GM12878 (cell line): ENCODE data around the gene RBBP4. TPM values are rescaled to one million over a fixed set of nuclear protein-coding genes. Genes with fewer than 3 reads are reported as not detected.

Experiments
- ATAC-seq: fragments of 200-7000 bp; cut with Tn5 transposase; 3 replicates; pipeline ENCODE4 v1.9.1; 2020; ENCODE audit warnings: mild to moderate bottlenecking, moderate library complexity
- BruUV-seq: library from RNA; stranded (reverse); fragments of 400-500 nt; replicated peaks from 2 replicates; lab custom pipeline; 2021; lab: Mats Ljungman, UMichigan
- CTCF ChIA-PET: fragments of 300-600 bp; sonication (Branson Sonifier 250); formaldehyde crosslinking; extraction: SDS; loops from one replicate; lab custom pipeline; 2021; ENCODE audit warnings: inconsistent platforms; lab: Yijun Ruan, JAX
- POLR2A ChIA-PET: fragments of 350-600 bp; formaldehyde crosslinking; extraction: SDS; loops from one replicate; lab custom pipeline; 2021; ENCODE audit warnings: inconsistent platforms; lab: Charles Lee
- RAD21 ChIA-PET: fragments of 300-600 bp; sonication (Branson Sonifier 250); formaldehyde crosslinking; loops from one replicate; lab custom pipeline; 2023; ENCODE audit warnings: antibody characterized with exemption; ENCODE audit not compliant: unreplicated experiment; lab: Charles Lee
- SMC1A ChIA-PET: fragments of 300-600 bp; sonication (Branson Sonifier 250); formaldehyde crosslinking; loops from one replicate; lab custom pipeline; 2023; ENCODE audit not compliant: unreplicated experiment, uncharacterized antibody; lab: Charles Lee
- DNase-seq: peaks from one replicate; pipeline ENCODE4 v3.0.0-alpha.2; 2011; ENCODE audit warnings: low read depth, low spot score
- FAIRE-seq: peaks from 3 replicates; lab custom pipeline; 2011; peaks lifted over from hg19 to GRCh38; lab: Jason Lieb, UNC
- H2AFZ ChIP-seq: 2 replicates; pipeline ENCODE4 v1.6.0; 2011; ENCODE audit warnings: low read depth, low read length, control low read depth; ENCODE audit not compliant: control insufficient read depth
- H3K27ac ChIP-seq: 2 replicates; pipeline ENCODE4 v1.5.1; 2011; ENCODE audit warnings: control low read depth; ENCODE audit not compliant: control insufficient read depth, insufficient read depth
- H3K27me3 ChIP-seq, 2 experiments: replicated peaks in 1 of 2; 2 replicates each; pipeline versions ENCODE4 v1.6.0 to v1.6.1; 2011; ENCODE audit warnings: low read length in 1 of 2; ENCODE audit not compliant: control insufficient read depth in 2 of 2, insufficient read depth in 2 of 2
- H3K36me3 ChIP-seq, 2 experiments: 2 replicates each; pipeline ENCODE4 v1.5.1; 2011; ENCODE audit warnings: low read length in 1 of 2; ENCODE audit not compliant: control insufficient read depth in 2 of 2, insufficient read depth in 2 of 2
- H3K4me1 ChIP-seq: 2 replicates; pipeline ENCODE4 v1.6.1; 2011; ENCODE audit warnings: mild to moderate bottlenecking, low read length, moderate library complexity, mixed read lengths; ENCODE audit not compliant: control insufficient read depth, insufficient read depth
- H3K4me2 ChIP-seq: 2 replicates; pipeline ENCODE4 v1.6.0; 2011; ENCODE audit warnings: control low read depth; ENCODE audit not compliant: control insufficient read depth, insufficient read depth
- H3K4me3 ChIP-seq: fragments of 200-600 bp; sonication (generic); 2 replicates; pipeline ENCODE4 v1.5.1; 2016
- H3K79me2 ChIP-seq: 2 replicates; pipeline ENCODE4 v1.6.0; 2011; ENCODE audit warnings: low read length; ENCODE audit not compliant: control insufficient read depth, insufficient read depth
- H3K9ac ChIP-seq: 2 replicates; pipeline ENCODE4 v1.8.0; 2011; ENCODE audit warnings: low read length, control low read depth, mixed read lengths; ENCODE audit not compliant: control insufficient read depth, insufficient read depth
- H3K9me3 ChIP-seq: replicated peaks from 3 replicates; pipeline ENCODE4 v1.5.1; 2011; ENCODE audit warnings: mild to moderate bottlenecking, low read length; ENCODE audit not compliant: control insufficient read depth, insufficient read depth
- H4K20me1 ChIP-seq: 2 replicates; pipeline ENCODE4 v1.6.0; 2011; ENCODE audit not compliant: control insufficient read depth, insufficient read depth
- CHD4 ChIP-seq: fragments of 200-600 bp; sonication (generic); IDR thresholded peaks from 2 replicates; pipeline ENCODE4 v1.6.1; 2016; ENCODE audit warnings: mild to moderate bottlenecking
- HDAC6 ChIP-seq: fragments of 200-600 bp; sonication (generic); IDR thresholded peaks from one replicate; pipeline ENCODE4 v1.8.0; 2017; ENCODE audit warnings: antibody characterized with exemption; ENCODE audit not compliant: unreplicated experiment
- POU2F2 ChIP-seq: IDR thresholded peaks from 3 replicates; pipeline ENCODE4 v1.6.1; 2011; ENCODE audit warnings: low read depth, mild to moderate bottlenecking, low read length, borderline replicate concordance
- RUNX3 ChIP-seq: IDR thresholded peaks from 2 replicates; pipeline ENCODE4 v1.6.1; 2012; ENCODE audit warnings: low read length, inconsistent platforms
- WGBS: methylation state at CpG from one replicate; pipeline ENCODE4 v1.1.6; 2016; ENCODE audit warnings: low lambda C conversion rate; ENCODE audit not compliant: insufficient replicate concordance, insufficient coverage; ENCODE audit errors: missing lambda C conversion rate; 5-methylcytosine and 5-hydroxymethylcytosine counted together
- in situ Hi-C: fragments of 300-500 bp; cut with MboI; formaldehyde crosslinking; loops from 9 replicates; pipeline ENCODE4 v1.14.3; 2018; ENCODE audit warnings: mixed read lengths
- intact Hi-C: fragments of 100-400 bp; cut with micrococcal nuclease; formaldehyde crosslinking; loops from one replicate; pipeline ENCODE4 v1.14.2; 2022; ENCODE audit not compliant: unreplicated experiment
- polyA plus RNA-seq, 11 experiments: library from polyadenylated mRNA; depleted of rRNA in 4 of 11; unstranded in 6 of 11; stranded (reverse) in 5 of 11; fragments of >200 nt; fragmentation: Nextera tagmentation in 4 of 11; fragmentation: Illumina TruSeq in 1 of 11; extraction: Ambion mirVana in 4 of 11; extraction: Trizol in 1 of 11; gene quantifications; 1 replicate in 1 of 11; 2 replicates in 10 of 11; pipeline versions ENCODE4 v1.2.1 to v1.2.3, GENCODE V29; 2011 to 2016; ENCODE audit warnings: inconsistent platforms in 2 of 11, missing spikeins in 2 of 11, low read depth in 1 of 11
- total RNA-seq, 4 experiments: library from RNA; depleted of rRNA in 3 of 4; stranded (reverse); fragments of >200 nt in 3 of 4; fragmentation: Illumina TruSeq in 1 of 4; extraction: Trizol in 1 of 4; gene quantifications; 2 replicates each; pipeline versions ENCODE4 v1.2.1 to v1.2.3, GENCODE V29; 2013 to 2021
- TF ChIP-seq, protein P1 (sequence below): IDR thresholded peaks from 2 replicates; pipeline ENCODE4 v1.6.1; 2011; ENCODE audit warnings: mild to moderate bottlenecking, low read depth, low read length, moderate library complexity; ENCODE audit not compliant: insufficient replicate concordance

RBBP4 gene
- total and polyA plus RNA-seq, 10 of the 15 experiments (the other 5 are each of a cell fraction or from before 2014, with no cell fraction given) = 120 to 357 (median 231) TPM

DNA sequence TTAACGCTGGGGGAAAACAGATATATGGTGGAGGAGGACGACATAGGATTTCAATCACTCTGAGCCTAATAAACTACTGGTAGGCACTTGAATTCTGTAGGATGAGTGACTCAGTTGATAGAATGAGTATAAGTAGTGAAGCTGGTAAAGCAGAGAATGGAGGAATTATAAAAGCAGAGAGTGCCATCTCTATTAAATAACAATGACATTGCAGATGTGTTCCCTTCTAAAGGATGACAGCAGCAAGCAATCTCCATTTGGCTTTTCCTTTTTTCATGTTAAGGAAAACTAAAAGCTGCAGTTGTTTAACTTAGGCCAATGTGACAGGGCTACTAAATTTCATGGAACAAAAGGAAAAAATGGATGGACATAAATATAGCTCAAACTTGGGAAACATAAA is 18.2 kb upstream of the RBBP4 start:
- Histone ChIP-seq H3K27ac (no peak overlapping the region), H3K4me3 (no peak overlapping the region), H3K4me2 (no peak overlapping the region), H3K4me1 (peaks cover 8% of the 10 kb centered on the region; the same call in 1 of the 2 replicates), H4K20me1 (no peaks in the 10 kb centered on the region), H3K79me2 (peaks cover 47% of the 10 kb centered on the region), H3K9me3 (no peaks in the 10 kb centered on the region), H3K27me3 (no peaks in the 10 kb centered on the region), H3K9ac (no peak overlapping the region), H2AFZ (no peak overlapping the region), H3K36me3 (peaks cover 0 to 12% of the 10 kb centered on the region in 2 experiments; a peak in 3 of 4 replicates)
- ChIA-PET RAD21 (no interaction called here), CTCF (interaction anchor here (0.6 to 1.4 kb wide), 3 partner anchors 20 to 184 kb away, joined by 3 to 4 read pairs (median 3); no protein-coding TSS in a partner anchor), POLR2A (no interaction called here), SMC1A (interaction anchor here (0.8 to 1.1 kb wide), 2 partner anchors 13 to 47 kb away, joined by 3 read pairs; no protein-coding TSS in a partner anchor)
- intact Hi-C loops (no loop called here), in situ Hi-C loops (no loop called here)
- no peak for ATAC-seq
- TF ChIP-seq CHD4 (no peak), RUNX3 (no peak), POU2F2 (no peak), HDAC6 (no peak)
- TF ChIP-seq, protein P1, sequence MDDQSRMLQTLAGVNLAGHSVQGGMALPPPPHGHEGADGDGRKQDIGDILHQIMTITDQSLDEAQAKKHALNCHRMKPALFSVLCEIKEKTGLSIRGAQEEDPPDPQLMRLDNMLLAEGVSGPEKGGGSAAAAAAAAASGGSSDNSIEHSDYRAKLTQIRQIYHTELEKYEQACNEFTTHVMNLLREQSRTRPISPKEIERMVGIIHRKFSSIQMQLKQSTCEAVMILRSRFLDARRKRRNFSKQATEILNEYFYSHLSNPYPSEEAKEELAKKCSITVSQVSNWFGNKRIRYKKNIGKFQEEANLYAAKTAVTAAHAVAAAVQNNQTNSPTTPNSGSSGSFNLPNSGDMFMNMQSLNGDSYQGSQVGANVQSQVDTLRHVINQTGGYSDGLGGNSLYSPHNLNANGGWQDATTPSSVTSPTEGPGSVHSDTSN = no peak
- no peak for FAIRE-seq
- TSS peak; percentile 36 for BruUV-seq
- 100% methylated on average over 2 of the region's 2 CpGs for WGBS
- DNase-seq = no peak
